Stimulated activated CD8-positive, alpha-beta memory T cell treated with anti-CD3 and anti-CD28 coated beads, Interleukin-15, amount 100 ng/mL, for 1 hour (primary cell): Measurements from ENCODE around the gene PRR36.
"Not testable (repeated sequence)": the region's sequence is repeated elsewhere in the genome, so short reads cannot be mapped to it uniquely, and the experiment has no call there.

Experiments
- DNase-seq: peaks from one replicate; pipeline ENCODE4 v3.0.0-alpha.2; 2020; ENCODE audit warnings: low read depth

PRR36 gene

GRCh38 chr19:7859831-7860713 lies 14.1 kb downstream of the PRR36 start:
- no peak for DNase-seq

GRCh38 chr19:7859087-7859486 lies 15.1 kb downstream of the PRR36 start:
- DNase-seq: not testable (repeated sequence)

DNA sequence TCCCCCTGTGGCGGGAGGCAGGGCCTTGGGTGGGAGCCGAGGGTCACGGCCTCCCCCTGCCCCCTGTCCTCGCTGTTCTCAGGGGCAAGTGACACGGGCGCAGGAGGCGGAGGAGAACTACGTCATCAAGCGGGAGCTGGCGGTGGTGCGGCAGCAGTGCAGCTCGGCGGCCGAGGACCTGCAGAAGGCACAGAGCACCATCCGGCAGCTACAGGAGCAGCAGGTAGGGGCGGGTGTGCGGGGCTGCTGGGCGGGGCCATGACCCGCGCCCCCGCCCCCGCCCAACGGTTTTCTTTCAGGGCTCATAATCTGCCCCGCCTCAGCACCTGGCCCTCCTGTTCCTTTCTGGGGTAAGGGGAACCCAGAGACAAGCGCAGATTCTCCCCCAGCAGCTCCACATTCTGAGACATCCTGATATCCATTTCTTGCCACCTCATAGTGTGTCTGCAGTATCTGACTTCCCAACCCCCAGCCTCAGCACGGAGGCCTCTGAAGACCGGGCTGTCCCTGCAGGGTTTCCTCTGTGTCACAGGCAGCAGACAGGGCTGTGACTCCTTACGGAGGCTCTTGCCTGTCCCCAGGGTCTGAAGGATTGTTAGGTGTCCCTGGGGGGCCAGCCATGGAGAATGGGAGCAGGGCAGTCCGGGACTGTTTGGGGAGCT lies 15.9 kb downstream of the PRR36 start:
- no peak for DNase-seq

GRCh38 chr19:7857727-7858108 lies 16.5 kb downstream of the PRR36 start:
- no peak for DNase-seq

DNA sequence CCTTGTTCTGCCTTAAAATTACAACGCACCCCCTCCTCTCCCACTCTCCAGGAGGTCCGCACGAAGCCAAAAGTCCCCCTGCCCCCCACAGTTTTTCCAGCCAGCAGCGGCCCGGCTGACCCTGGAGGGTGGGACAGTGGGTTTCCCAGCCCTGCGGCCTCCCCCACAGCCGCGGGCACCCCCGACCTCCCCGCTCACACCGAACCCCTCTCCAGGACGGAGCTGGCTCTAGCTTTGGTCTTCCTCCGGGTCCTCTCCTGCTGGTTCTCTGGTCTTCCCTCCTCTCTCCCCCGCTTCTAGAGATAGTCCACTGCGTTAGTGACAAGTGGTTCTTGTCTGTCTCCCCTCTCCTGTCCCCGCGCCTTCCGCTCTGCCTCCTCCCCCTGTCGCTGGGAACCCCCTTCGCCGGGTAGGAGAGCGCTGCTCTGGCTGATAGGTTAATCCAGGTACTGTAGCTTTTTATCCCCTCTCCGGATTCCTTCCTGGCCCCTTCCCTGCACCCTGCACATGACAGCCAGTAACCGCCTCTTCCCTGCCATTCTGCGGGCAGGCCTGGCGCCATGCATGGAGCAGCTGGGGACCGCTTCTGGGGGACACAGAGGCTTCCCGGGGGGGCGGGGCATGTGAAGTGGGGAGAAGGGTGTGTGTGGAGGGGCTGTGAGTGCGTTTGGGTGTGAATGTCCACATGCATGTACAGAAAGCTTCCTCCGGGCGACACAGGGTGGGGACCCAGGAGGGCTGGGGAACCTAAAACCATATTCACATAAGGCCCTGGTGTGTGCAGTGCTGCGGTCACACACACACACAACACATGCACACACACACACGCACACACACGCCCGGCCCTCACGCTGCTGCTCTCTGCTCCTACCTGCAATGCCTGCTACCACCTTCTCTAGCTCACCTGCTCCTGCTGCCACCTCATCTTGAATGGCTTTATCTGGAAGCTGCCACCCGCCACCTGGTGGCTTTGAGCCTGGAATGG lies 17.2 kb downstream of the PRR36 start:
- no peak for DNase-seq

DNA sequence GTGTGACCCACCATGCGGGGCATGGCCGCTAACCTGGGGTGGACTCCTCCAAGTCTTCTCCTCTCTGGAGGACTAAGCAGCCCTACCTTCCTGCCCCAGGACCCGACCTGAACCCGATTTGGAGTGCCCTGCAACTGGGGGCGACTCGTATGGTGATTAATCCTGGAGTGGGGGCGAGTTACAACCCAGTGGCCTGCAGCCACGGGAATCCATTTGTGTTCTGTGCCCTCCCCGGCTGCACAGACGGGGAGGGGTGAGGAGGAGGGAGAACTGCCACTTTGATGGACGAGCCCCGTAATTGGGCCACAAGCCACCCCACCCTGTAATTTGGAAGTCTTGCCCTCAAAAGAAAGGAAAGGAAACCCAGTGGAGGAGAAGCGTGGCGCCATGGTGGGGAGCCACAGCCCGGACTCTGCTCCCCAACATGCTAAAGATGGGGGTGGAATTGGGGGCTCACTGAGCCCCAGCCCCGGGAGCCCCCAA lies 18.0 kb downstream of the PRR36 start:
- DNase-seq: no peak

DNA sequence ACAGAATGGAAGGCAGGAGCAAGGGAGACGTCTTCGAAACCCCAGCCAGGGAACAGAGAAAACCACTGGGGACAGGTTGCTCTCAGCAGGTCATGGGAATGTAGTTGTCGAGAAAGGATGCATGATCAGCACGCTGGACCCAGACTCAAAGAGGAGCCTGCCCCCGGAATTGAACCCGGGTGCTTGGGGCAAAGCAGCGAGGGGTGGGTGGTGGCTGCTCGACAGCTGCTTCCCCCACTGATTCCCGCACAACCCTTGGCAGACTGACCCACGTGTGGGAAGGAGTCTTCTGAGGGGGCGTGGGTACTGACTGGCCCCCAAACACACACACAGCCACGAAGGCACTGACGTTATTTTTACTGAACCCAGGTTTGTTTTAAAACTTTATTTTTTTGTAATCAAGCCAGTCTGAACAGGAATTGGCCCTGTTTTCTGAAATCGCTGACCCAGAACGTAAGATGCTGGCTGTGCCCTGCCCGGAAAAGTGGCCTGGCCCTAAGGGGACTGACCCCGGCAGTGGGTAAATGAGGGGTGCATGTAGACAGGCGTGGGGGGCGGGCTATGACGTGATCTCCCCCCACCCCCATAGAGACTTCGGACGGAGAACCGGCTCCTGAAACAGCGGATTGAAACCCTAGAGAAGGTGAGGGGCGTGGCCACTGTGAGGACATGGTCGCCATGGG lies 18.6 kb downstream of the PRR36 start:
- no peak for DNase-seq

- DNase-seq: no peak
Measured at GRCh38 chr19:7853770-7854128, 20.4 kb downstream of the PRR36 start.

DNA sequence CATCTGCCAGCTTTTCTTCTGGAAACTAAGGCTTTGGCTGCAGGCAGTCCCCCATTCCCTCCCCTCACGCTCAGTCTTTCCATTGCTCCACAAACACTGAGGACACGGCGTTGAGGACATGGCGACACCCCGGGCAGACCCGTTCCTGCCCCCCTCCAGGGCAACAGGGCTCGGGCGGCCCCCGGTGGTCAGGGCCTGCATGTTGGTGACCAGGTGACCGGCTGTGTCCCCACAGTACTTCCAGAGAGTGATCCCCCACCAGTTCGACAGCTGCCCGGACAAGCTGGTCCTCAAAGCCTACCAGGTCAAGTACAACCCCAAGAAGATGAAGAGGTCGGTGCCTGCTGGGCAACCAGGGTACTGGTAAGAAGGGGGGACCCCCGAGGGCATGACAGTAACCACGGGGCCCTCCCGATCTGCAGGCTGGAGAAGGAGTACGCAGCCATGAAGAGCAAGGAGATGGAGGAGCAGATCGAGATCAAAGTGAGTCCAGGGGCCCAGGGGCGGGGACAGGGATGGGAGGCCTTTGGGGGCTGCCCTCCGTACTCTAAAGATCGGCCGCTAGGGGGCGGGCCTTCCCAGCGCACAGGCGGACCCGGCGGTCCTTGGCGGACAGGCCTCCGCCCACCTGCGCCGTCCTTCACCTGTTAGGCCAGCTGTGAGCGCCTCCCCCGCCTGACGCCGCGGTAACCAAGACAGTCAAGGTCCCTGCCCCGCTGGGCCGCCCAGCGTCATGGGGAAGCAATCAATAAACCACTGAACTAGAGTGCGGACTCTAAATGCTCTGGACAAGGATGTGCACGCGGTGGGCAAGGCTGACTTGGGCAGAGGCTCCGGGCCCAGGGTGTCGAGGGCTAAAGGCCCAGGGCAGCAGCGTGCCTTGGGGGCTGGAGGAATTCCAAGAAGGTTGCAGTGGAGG lies 21.1 kb downstream of the PRR36 start:
- peak; percentile 47 for DNase-seq

DNA sequence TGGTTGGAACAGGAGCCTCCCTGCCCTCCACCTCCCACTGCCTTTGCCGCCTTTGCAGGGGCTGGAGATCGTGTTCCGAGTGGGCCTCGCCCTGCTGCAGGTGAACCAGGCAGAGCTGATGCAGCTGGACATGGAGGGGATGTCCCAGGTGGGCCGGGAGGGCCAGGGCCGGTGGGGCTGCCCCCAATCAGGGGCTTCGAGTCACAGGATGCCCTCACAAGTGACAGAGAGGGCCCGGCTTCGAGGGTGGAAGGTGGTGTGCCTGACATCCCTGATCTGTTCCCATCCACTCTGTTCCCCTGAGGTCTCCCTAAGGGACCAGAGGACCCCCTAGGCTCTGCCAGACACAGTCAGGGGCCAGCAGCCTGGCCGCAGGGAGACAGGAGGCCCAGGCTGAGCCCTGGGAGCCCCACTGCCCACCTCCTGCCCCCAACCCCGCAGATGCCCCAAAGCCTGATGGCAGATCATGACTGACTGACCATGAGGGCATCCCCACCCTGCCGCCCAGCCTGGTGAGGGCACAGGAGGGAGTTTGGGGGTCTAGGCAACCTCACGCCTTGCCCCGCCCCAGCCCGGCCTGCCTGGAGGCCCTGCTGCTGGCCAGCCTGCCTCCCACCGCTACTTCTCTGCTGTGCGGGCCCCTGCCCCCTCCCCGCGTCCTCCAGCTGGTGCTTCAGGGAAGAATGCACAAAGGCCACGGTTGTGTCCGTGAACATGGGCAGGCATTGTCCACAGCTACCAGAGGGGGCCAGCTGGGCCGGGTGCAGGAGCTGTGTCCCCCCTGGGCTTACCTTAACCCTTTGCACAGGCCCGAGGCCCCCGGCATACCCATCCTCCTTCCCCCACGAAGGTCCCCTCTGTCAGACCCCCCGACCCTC lies 22.3 kb downstream of the PRR36 start:
- DNase-seq: no peak

GRCh38 chr19:7850945-7851622 lies 23.1 kb downstream of the PRR36 start:
- no peak for DNase-seq

GRCh38 chr19:7850000-7850813 lies 24.0 kb downstream of the PRR36 start:
- DNase-seq: no peak

- no peak for DNase-seq
Measured at GRCh38 chr19:7849631-7849999, 24.6 kb downstream of the PRR36 start.

- no peak for DNase-seq
Measured at GRCh38 chr19:7848779-7849457, 25.3 kb downstream of the PRR36 start.

DNA sequence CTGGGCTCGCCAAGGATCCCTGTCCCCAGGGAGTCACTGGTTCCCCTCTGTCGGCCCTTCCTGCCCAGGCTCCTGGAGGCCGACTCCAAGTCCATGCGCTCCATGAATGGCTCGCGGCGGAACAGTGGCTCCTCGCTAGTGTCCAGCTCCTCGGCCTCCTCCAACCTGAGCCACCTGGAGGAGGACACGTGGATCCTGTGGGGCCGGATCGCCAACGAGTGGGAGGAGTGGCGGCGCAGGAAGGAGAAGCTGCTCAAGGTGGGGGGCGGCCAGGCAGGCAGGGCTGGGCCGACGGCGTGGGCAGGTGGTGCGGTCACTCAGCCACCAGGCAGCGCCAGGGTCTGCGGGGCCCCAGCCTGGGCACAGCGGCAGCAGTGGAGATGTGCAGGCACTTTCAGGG lies 26.5 kb downstream of the PRR36 start:
- no peak for DNase-seq

- no peak for DNase-seq
Measured at GRCh38 chr19:7846155-7846646, 28.0 kb downstream of the PRR36 start.

DNA sequence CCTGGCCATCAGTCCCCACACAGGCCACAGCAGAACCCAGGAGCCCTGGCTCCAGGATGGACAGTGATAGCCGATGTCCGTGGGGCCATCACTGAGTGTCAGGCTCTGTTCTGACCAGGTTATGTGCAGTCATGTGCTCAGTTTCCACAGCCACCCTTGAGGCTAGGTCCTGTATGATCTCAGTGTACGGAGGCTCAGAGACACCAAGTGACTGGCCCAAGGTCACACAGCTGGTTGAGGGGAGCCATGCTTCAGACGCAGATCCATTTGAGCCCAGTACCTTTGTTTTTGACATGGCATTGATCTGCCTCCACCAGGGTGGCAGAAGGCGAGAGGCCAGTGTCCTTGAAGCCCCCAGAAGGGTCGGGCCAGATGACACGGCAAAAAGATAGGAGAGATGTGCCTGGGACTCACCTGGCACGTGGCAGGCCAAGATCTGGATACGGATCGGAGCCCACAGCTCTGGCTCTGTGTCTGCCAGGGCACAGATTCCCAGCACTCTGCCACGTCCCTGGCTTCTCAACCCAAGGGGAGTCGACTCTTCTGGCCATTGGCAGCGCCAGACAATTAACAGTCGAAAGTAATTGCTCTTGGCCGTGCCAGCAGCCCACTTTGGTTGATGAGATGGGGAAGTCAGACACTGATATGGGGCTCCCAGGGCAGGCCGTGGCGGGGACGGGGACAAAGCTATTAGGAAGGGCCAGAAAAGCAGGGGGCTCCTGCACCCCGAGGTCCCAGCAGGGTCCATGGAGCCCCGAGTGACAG lies 28.6 kb downstream of the PRR36 start:
- DNase-seq: no peak
